A549 (cell line): ENCODE data around the gene TMEM190. TPM values are rescaled to one million over a fixed set of nuclear protein-coding genes. Genes with fewer than 3 reads are reported as not detected.
A peak's percentile ranks its signal among the peaks of the same experiment; 100 is the strongest.

Experiments used
- ATAC-seq, 2 experiments: fragments of 200-7000 bp in 1 of 2; fragments of >200 bp in 1 of 2; cut with Nextera tagmentation in 1 of 2; cut with Tn5 transposase in 1 of 2; 3 replicates each; pipeline versions ENCODE4 v1.8.0 to v1.9.1; 2018 to 2020; ENCODE audit warnings: mild to moderate bottlenecking in 1 of 2, moderate library complexity in 1 of 2
- CTCF ChIA-PET: fragments of 300-600 bp; sonication (Branson Sonifier 250); formaldehyde crosslinking; extraction: SDS; loops from one replicate; lab custom pipeline; 2021; ENCODE audit warnings: antibody characterized with exemption, inconsistent platforms; lab: Yijun Ruan, JAX
- POLR2A ChIA-PET: fragments of 350-600 bp; formaldehyde crosslinking; extraction: SDS; loops from one replicate; lab custom pipeline; 2021; ENCODE audit warnings: antibody characterized with exemption, inconsistent platforms; lab: Yijun Ruan, JAX
- DNase-seq, 2 experiments: peaks; one replicate each; pipeline versions ENCODE4 v3.0.0 to v3.0.0-alpha.2; 2011 to 2016; ENCODE audit warnings: low read depth in 1 of 2, low spot score in 1 of 2
- FAIRE-seq: peaks from 2 replicates; lab custom pipeline; 2011; peaks lifted over from hg19 to GRCh38; lab: Jason Lieb, UNC
- H3K27ac ChIP-seq, 2 experiments: fragments of >200 bp; sonication (Bioruptor Twin); formaldehyde crosslinking; 3 replicates each; pipeline ENCODE4 v1.5.1; 2016 to 2017
- H3K4me1 ChIP-seq: fragments of >200 bp; sonication (Bioruptor Twin); formaldehyde crosslinking; 3 replicates; pipeline ENCODE4 v1.6.1; 2016
- H3K4me2 ChIP-seq: fragments of >200 bp; sonication (Bioruptor Twin); formaldehyde crosslinking; 3 replicates; pipeline ENCODE4 v1.6.1; 2016
- H3K4me3 ChIP-seq: fragments of >200 bp; sonication (Bioruptor Twin); formaldehyde crosslinking; 3 replicates; pipeline ENCODE4 v1.5.1; 2016
- H3K9me3 ChIP-seq: fragments of >200 bp; sonication (Bioruptor Twin); formaldehyde crosslinking; 3 replicates; pipeline ENCODE4 v1.6.1; 2016
- BCL3 ChIP-seq: fragments of >200 bp; sonication (Bioruptor Twin); formaldehyde crosslinking; IDR thresholded peaks from 3 replicates; pipeline ENCODE4 v1.6.1; 2016
- EHF ChIP-seq: fragments of 250-450 bp; sonication (Bioruptor Pico); IDR thresholded peaks from 2 replicates; pipeline ENCODE4 v1.5.0; 2020; ENCODE audit warnings: mild to moderate bottlenecking
- EHMT2 ChIP-seq: fragments of 200-600 bp; sonication (generic); IDR thresholded peaks from 2 replicates; pipeline ENCODE4 v1.6.1; 2016; ENCODE audit warnings: antibody characterized with exemption, low read depth, mild to moderate bottlenecking, moderate library complexity
- HEYL ChIP-seq: fragments of 250-450 bp; sonication (Bioruptor Pico); IDR thresholded peaks from 2 replicates; pipeline ENCODE4 v1.8.0; 2021; ENCODE audit warnings: mild to moderate bottlenecking, moderate library complexity
- JUN ChIP-seq, 2 experiments: fragments of >200 bp; sonication (Bioruptor Twin); formaldehyde crosslinking; IDR thresholded peaks; 2 replicates in 1 of 2; 3 replicates in 1 of 2; pipeline ENCODE4 v1.6.1; 2016 to 2017
- POLR2A ChIP-seq: IDR thresholded peaks from 2 replicates; pipeline ENCODE4 v1.6.1; 2012; ENCODE audit warnings: mild to moderate bottlenecking, low read length
- REST ChIP-seq: fragments of 200-600 bp; sonication (generic); IDR thresholded peaks from 2 replicates; pipeline ENCODE4 v1.6.1; 2016; ENCODE audit warnings: antibody characterized with exemption, mild to moderate bottlenecking, moderate library complexity
- TFCP2L1 ChIP-seq: fragments of 250-450 bp; sonication (Bioruptor Pico); IDR thresholded peaks from 2 replicates; pipeline ENCODE4 v1.5.0; 2021; ENCODE audit warnings: mild to moderate bottlenecking
- TP53 ChIP-seq: fragments of 250-450 bp; sonication (Bioruptor Pico); IDR thresholded peaks from 2 replicates; pipeline ENCODE4 v1.5.0; 2021; ENCODE audit warnings: mild to moderate bottlenecking, moderate library complexity
- WGBS: methylation state at CpG from one replicate; pipeline ENCODE4 v1.1.6; 2017; ENCODE audit errors: missing lambda C conversion rate; 5-methylcytosine and 5-hydroxymethylcytosine counted together
- polyA plus RNA-seq, 4 experiments: library from polyadenylated mRNA; depleted of rRNA in 3 of 4; stranded (reverse); fragments of >200 nt; fragmentation: RNase III in 1 of 4; extraction: RNeasy Plus Mini Kit Qiagen cat#74134 plus additional on column Dnase treatment in 1 of 4; gene quantifications; 2 replicates in 3 of 4; 3 replicates in 1 of 4; pipeline ENCODE4 v1.2.3, GENCODE V29; 2011 to 2017
- TF ChIP-seq, protein P1 (sequence below): fragments of 250-450 bp; sonication (Bioruptor Pico); IDR thresholded peaks from 2 replicates; pipeline ENCODE4 v1.5.0; 2020; ENCODE audit warnings: low read depth, mild to moderate bottlenecking, moderate library complexity
- TF ChIP-seq, protein P2 (sequence below): fragments of 250-450 bp; sonication (Bioruptor Pico); IDR thresholded peaks from 2 replicates; pipeline ENCODE4 v1.5.0; 2021; ENCODE audit warnings: mild to moderate bottlenecking, moderate library complexity, borderline replicate concordance
- TF ChIP-seq, protein P3 (sequence below): IDR thresholded peaks from 2 replicates; pipeline ENCODE4 v1.6.1; 2012; ENCODE audit warnings: low read depth, borderline replicate concordance

The TMEM190 gene
- polyA plus RNA-seq, 2 of the 4 experiments (the other 2 are of a cell fraction) = 0.58 to 1.7 TPM

DNA sequence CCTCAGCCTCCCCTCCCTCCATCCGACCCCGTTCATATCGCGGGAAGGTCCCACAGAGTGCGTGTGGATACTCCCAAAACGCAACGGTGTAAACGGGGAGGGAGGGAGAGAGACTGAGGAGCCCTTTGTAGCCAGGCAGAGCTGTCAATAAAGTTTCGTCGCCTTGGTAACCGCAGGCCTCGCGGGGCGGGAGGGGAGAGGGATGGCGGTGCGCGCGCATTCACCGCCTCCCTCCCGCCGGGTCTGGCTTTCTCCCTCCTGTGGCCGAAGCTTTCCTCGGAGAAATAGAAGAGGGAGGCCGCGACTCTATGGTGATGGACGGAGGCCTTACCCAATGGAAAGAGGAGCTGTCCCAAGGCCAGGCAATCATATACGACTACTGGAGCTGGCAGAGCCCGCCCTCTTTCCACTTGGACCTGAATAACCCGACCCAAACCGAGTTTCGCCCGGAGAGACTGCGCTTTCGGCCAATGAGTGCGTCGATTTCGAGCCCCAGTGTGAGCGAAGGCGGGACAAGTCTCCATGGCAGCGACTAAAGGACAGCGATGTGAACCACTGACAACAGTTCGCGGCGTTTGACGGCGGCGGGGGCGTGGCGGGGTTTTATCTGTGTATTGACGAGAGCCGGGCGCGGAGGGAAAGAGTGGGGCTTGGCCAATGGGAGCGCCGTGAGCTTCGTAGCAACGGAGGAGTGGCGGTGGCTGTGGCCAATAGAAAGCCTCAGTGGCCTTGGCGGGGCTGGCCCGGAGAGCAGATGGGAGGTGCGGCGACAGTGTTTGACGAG, 37.3 kb upstream of the TMEM190 start, which contains the start of gene KMT5C (continued):
- TF ChIP-seq REST (0 out of 2 replicates have a peak, but pooled peaks have one; percentile 6), TFCP2L1 (CRISPR knock-in tag) (no peak), EHMT2 (no peak)
- TF ChIP-seq, protein P1, sequence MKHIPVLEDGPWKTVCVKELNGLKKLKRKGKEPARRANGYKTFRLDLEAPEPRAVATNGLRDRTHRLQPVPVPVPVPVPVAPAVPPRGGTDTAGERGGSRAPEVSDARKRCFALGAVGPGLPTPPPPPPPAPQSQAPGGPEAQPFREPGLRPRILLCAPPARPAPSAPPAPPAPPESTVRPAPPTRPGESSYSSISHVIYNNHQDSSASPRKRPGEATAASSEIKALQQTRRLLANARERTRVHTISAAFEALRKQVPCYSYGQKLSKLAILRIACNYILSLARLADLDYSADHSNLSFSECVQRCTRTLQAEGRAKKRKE = no peak
- TF ChIP-seq, protein P2, sequence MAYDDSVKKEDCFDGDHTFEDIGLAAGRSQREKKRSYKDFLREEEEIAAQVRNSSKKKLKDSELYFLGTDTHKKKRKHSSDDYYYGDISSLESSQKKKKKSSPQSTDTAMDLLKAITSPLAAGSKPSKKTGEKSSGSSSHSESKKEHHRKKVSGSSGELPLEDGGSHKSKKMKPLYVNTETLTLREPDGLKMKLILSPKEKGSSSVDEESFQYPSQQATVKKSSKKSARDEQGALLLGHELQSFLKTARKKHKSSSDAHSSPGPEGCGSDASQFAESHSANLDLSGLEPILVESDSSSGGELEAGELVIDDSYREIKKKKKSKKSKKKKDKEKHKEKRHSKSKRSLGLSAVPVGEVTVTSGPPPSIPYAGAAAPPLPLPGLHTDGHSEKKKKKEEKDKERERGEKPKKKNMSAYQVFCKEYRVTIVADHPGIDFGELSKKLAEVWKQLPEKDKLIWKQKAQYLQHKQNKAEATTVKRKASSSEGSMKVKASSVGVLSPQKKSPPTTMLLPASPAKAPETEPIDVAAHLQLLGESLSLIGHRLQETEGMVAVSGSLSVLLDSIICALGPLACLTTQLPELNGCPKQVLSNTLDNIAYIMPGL (CRISPR knock-in tag) = no peak

DNA sequence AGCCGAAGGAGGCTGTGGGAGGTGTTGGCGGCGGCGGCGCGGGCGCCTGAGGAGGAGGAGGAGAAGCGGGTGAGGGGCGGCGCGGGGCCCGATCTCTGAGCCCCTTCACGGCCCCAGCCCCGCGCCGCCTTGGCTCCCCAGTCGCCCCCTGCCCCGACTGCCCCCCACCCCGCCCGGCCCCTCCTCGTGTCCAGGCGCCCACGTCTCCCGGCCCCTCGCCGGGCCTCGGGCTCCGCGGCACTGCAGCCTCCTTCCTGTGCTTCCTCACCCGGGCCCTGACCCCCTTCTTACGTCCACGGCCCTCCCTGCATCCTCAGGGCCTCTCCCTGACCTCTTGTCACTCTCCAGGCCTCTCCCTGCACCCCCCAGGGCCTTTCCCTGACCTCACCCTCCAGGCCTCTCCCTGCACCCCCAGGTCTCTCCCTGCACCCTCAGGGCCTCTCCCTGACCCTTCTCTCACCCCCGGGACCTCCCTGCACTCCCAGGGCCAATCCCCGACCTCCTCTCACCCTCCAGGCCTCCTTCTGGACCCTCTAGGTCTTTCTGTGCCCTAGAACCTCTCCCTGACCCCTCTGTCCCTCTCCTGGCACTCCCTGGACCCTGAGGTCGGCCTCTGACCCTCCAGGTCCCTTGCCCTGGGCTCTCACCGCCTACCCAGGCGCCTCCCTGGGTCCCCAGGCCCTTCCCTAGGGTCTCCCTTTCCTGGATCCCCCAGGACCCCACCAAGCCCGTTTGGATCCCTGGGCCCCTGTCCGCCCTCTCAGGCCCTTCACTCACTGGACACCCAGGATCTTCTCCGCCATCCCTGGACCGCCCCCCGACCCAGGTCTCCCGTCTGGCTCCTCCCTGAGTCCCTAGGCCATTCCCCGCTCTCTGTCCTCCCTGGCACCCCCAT, 36.5 kb upstream of the TMEM190 start:
- POLR2A ChIA-PET = interaction anchor here (0.7 to 2.8 kb wide), 26 partner anchors 9 to 266 kb away, joined by 3 to 47 read pairs (median 7); partner anchors contain the start of genes FIZ1, HSPBP1, IL11 and ISOC2
- peak; percentile 0 to 11 for ATAC-seq
- no peak for FAIRE-seq
- Histone ChIP-seq H3K4me1 (peaks cover 24% of the 10 kb centered on the region), H3K27ac (peak overlapping the region; percentile 87 to 92), H3K4me2 (peak overlapping the region; percentile 89), H3K9me3 (no peaks in the 10 kb centered on the region), H3K4me3 (peak overlapping the region; percentile 63)
- 5% methylated on average over 30 of the region's 44 CpGs for WGBS
- TF ChIP-seq EHF (no peak), JUN (IDR thresholded peaks at IDR 0.05) (peak in 1 of 2 experiments; percentile 81; a peak in 3 of 5 replicates), BCL3 (peak; percentile 65; the same call in 1 of the 3 replicates), TP53 (0 out of 2 replicates have a peak, but pooled peaks have one; percentile 28), HEYL (CRISPR knock-in tag) (no peak), POLR2A (peak; percentile 50)
- TF ChIP-seq, protein P3, sequence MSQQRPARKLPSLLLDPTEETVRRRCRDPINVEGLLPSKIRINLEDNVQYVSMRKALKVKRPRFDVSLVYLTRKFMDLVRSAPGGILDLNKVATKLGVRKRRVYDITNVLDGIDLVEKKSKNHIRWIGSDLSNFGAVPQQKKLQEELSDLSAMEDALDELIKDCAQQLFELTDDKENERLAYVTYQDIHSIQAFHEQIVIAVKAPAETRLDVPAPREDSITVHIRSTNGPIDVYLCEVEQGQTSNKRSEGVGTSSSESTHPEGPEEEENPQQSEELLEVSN = 0 out of 2 replicates have a peak, but pooled peaks have one; percentile 18
- CTCF ChIA-PET = interaction anchor here (0.6 to 4.9 kb wide), 32 partner anchors 8 to 199 kb away, joined by 3 to 84 read pairs (median 4); partner anchors contain the start of genes SHISA7, TMEM150B and TMEM238
- peak in 1 of 2 experiments; percentile 73 for DNase-seq
